ENCODE measurements around the gene RNF26. TPM values are rescaled to one million over a fixed set of nuclear protein-coding genes. Genes with fewer than 3 reads are reported as not detected.

RNF26 gene
- total and polyA plus RNA-seq, 9 donors: 7.0 to 25.8 (median 19.7) TPM

- peak in 2 of 5 donors; percentile 12 to 15 for DNase-seq
- intact Hi-C loops (cut with DNase I): loop anchor here in 3 of 4 donors (5.0 to 10.0 kb wide), 2 partner anchors 115 to 118 kb away; no protein-coding TSS in a partner anchor
- TF ChIP-seq EP300 (IDR thresholded peaks at IDR 0.05) (no peak), CTCF (IDR thresholded peaks at IDR 0.05) (no peak), POLR2A (IDR thresholded peaks at IDR 0.05) (no peak)
- H3K27me3 ChIP-seq: no peaks in the 10 kb centered on the region
- WGBS, 3 donors: 83 to 91% (median 90%) methylated on average over 10 of the region's 10 CpGs
- no peaks in the 10 kb centered on the region for H3K9me3 ChIP-seq
- no peak overlapping the region for H3K27ac ChIP-seq
- peaks cover 6% of the 10 kb centered on the region for H3K4me1 ChIP-seq (ENCODE audit: insufficient read depth)
- H3K4me3 ChIP-seq: no peak overlapping the region
- H3K36me3 ChIP-seq: no peaks in the 10 kb centered on the region
Observed at GRCh38 chr11:119359365-119360214, 25.3 kb downstream of the RNF26 start.

DNA sequence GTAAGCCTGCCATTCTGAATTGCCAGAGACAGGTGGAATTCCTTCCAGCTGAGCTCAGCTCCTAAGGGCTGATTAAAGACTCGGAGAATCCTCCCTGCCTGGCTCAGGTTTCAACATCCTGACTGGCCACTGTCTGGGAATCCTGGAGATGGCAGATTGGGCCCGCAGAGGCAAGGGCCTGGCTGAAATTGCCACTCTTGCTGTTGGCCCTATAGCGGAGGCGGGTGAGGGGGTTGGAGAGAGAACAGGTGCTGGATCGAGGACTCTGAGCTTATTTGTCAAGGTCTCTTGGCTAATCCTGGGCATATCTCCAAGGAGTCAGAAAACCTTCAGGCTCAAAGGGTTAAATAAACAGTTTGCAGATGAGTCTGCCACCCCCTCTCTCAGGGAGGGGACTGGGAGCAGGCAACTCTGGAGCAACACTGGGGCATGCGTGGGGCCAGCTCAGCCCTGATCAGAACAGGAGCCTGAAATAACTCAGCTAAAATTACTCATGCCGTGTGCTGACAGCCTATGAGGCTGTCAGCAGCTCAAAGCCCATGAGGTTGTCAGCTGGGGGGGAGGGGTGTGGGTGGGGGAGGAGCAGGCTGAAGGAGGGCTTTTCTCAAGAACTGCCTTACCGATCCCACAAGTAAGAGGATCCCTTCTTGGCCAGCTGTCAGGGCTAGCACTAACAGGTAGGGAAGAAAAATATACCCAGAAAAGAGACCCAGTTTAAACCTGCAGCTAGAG is 26.9 kb downstream of the RNF26 start:
- DNase-seq: peak; percentile 34 to 71 (median 45)

DNA sequence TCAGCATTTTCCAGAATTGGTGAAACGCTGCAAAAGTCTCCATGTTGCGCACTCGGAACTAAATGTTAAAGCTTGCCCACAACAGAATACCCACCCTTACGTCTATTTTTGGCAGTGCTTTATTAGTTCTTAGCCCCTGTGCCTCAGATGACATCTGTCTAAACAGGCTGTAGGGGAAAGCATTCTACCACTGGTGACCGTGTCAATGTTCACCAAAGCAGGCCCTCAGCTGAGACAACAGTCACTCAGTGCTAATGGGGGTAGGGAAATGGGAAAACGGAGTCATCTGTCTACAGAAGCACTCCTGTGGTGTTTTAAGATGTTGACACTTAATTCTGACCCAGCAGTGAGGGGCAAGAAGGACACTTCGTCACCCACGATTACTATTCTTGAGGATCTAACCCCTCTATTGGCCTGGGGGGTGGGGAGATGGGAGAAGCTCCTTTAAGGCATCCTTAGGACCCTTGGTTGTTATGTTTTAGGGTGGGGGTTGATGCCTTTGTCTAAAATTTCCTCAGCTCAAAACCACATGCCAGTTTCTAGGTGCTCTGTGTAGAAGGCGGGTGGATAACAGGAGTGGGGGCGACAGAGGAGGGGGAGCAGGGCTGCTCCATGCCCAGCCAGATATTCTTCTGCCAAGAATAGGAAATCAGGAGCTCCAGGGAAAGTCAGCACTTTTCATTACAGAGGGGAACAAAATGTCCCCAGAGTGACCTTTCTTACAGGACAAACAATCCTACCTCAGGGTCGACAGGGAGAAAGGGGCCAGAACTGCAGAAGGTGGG is 27.8 kb downstream of the RNF26 start:
- Histone ChIP-seq H3K27ac (peak overlapping the region in 1 of 2 donors; percentile 55), H3K4me3 (peak overlapping the region; percentile 45), H3K27me3 (no peaks in the 10 kb centered on the region), H3K4me1 (ENCODE audit: insufficient read depth) (peaks cover 10% of the 10 kb centered on the region), H3K36me3 (no peaks in the 10 kb centered on the region), H3K9me3 (no peaks in the 10 kb centered on the region)
- TF ChIP-seq POLR2A (IDR thresholded peaks at IDR 0.05) (no peak), CTCF (IDR thresholded peaks at IDR 0.05) (no peak), EP300 (IDR thresholded peaks at IDR 0.05) (no peak)
- DNase-seq: peak in 1 of 5 donors; percentile 16
- WGBS, 3 donors: 72 to 76% (median 74%) methylated on average over 11 of the region's 11 CpGs
- intact Hi-C loops (cut with DNase I): no loop called here

More for the DNA sequence above, 26.9 kb downstream of the RNF26 start:
- Histone ChIP-seq H3K27ac (peak overlapping the region; percentile 14 to 55), H3K4me3 (no peak overlapping the region), H3K36me3 (no peaks in the 10 kb centered on the region), H3K4me1 (ENCODE audit: insufficient read depth) (peaks cover 10% of the 10 kb centered on the region), H3K9me3 (no peaks in the 10 kb centered on the region), H3K27me3 (no peaks in the 10 kb centered on the region)
- intact Hi-C loops (cut with DNase I): no loop called here
- 16 to 26% (median 18%) methylated on average over 8 of the region's 8 CpGs for WGBS, 3 donors
- TF ChIP-seq EP300 (IDR thresholded peaks at IDR 0.05) (no peak), CTCF (IDR thresholded peaks at IDR 0.05) (no peak), POLR2A (IDR thresholded peaks at IDR 0.05) (no peak)

DNA sequence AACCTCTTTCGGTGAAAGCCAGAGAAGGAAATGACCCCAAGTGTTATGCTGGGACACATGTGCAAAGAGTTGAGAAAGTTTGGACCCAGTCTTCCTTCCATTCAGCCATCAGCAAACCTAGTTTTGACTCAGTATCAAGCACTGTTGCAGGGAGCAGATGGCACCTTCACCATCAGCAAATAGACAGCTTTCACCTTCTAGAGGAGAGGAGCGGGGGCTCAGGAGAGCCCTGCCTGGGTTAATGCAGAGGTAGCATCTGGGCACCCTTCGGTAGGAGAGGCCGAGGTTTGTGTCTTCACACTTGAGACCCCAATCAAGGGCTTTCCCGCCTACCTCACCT is 28.4 kb downstream of the RNF26 start:
- no peaks in the 10 kb centered on the region for H3K27me3 ChIP-seq
- no peaks in the 10 kb centered on the region for H3K36me3 ChIP-seq
- no peak for DNase-seq
- H3K9me3 ChIP-seq: no peaks in the 10 kb centered on the region
- TF ChIP-seq POLR2A (IDR thresholded peaks at IDR 0.05): no peak
- TF ChIP-seq CTCF (IDR thresholded peaks at IDR 0.05): no peak
- no peak for TF ChIP-seq EP300 (IDR thresholded peaks at IDR 0.05)
- WGBS, 3 donors: 86 to 94% (median 92%) methylated on average over 5 of the region's 5 CpGs
- peaks cover 10% of the 10 kb centered on the region for H3K4me1 ChIP-seq (ENCODE audit: insufficient read depth)
- intact Hi-C loops (cut with DNase I): no loop called here
- peak overlapping the region; percentile 45 for H3K4me3 ChIP-seq
- H3K27ac ChIP-seq: peak overlapping the region in 1 of 2 donors; percentile 54
